GM10266 (cell line): ENCODE measurements around the gene ZNF618.

ENCODE experiments used
- DNase-seq: peaks from one replicate; pipeline ENCODE4 v3.0.0; 2012; ENCODE audit errors: extremely low spot score
- TF ChIP-seq, protein P1 (sequence below): IDR thresholded peaks from 2 replicates; pipeline ENCODE4 v1.5.1; 2012; ENCODE audit warnings: mild to moderate bottlenecking, low read depth; ENCODE audit not compliant: control insufficient read depth, insufficient read depth; ENCODE audit errors: missing control alignments

ZNF618 gene

DNA sequence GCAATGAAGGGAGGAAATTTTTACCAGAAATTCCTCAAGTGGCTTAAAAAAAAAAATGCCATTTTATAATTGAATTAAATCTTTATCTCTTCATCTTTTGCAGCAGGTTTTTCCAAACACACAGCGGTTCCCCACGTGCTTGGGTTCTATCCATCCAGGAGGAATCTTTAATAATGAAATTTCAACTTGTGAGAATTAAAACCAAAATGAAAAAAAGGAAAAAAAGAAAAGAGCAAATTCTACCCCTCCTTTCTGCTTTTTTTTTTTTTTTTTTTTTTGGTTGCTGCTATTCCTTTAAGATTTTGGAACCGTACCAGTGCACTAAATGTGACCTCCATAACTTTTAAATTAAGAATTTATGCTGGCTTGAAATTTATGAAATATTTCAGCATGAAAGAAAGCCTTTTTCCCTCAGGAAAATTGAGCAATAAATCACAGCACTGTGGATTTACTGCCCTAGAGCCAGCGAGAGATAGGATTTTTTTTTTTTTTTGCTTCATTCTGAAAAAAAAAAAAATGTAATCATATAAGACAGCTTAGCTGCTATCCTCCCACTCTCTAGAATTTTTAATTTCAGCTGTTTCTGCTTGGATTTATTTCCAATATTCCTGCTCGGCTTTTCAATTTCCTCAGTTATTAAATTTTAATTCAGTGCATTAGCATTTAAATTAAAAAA lies 88.5 kb downstream of the ZNF618 start:
- DNase-seq: no peak

DNA sequence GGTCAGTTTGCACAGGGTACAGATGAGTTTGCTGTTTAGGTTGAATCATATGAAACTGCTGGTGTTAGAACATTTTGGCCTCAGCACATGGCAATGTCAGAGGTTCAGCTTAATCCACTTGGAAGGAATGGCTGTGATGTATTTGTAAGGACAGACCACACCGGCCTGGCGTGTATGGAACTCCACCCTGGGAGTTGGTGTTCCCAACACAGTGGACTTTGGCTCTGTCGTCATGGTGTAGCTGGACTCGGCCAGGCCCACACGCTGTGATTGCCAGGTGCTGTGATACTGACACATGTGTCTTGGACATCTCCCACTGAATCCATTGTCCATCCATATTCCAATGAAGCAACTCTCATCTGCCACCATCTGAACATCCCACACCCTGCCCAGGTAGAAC lies 90.3 kb downstream of the ZNF618 start:
- DNase-seq: no peak
- TF ChIP-seq, protein P1, sequence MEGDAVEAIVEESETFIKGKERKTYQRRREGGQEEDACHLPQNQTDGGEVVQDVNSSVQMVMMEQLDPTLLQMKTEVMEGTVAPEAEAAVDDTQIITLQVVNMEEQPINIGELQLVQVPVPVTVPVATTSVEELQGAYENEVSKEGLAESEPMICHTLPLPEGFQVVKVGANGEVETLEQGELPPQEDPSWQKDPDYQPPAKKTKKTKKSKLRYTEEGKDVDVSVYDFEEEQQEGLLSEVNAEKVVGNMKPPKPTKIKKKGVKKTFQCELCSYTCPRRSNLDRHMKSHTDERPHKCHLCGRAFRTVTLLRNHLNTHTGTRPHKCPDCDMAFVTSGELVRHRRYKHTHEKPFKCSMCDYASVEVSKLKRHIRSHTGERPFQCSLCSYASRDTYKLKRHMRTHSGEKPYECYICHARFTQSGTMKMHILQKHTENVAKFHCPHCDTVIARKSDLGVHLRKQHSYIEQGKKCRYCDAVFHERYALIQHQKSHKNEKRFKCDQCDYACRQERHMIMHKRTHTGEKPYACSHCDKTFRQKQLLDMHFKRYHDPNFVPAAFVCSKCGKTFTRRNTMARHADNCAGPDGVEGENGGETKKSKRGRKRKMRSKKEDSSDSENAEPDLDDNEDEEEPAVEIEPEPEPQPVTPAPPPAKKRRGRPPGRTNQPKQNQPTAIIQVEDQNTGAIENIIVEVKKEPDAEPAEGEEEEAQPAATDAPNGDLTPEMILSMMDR: no peak

More for the DNA sequence above, 88.5 kb downstream of the ZNF618 start:
- TF ChIP-seq, protein P1: no peak

DNA sequence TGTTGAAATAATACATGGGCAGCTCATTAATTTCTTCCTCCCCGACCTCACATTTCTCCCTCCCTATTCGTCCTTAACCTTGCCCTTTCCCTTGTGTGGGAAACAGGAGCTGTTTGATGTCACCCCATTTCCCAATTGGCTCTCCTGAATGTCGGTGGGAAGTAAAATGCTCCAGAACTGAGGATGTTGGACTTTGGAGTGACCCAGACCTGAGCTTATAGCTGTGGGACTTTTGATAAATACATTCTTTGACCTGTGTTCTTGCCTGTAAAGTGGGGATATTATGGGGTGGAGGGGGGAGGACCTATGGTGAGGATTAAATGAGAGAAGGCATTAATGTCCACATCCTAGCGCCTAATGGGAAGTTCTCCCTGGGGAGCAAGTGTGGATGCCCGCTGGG lies 91.3 kb downstream of the ZNF618 start:
- no peak for DNase-seq
- TF ChIP-seq, protein P1: no peak

DNA sequence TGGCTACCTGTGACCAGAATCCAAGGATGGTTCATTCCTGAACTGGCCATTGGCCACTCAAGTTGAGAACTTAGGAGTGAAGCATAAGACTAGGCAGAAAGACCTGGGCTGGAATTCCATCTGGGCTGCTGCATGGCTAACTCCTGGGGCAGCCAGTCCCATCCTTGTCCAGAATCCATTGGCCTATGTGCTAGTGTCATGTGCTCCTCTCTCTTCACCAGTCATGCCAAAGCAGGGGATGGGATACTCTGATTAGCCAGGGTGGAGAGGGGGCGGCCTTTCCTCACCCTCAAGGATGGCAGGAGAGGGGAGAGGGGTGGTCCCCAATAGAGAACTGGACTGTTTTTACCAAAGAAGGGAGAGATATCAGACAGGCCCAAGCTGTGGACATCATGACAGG lies 93.2 kb downstream of the ZNF618 start:
- no peak for DNase-seq
- TF ChIP-seq, protein P1: no peak

DNA sequence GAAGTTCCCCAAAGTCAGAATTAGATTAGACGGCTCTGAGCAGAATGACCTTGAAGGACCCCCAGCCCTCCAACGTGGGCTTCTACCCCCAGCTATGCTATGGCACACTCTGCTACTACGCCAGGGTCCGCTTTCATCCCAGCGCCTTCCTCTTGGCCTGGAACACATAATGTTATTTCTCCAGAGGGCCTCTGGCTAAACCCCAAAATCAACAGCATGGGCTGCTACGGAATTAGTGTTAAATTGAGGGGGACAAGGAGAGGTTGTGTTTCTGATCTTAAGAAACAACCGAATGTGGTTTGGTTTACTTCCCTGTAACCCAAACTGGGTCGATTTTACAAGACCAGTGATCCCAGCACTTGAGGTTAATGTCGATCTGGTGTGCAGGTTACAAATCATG lies 97.1 kb downstream of the ZNF618 start:
- TF ChIP-seq, protein P1: no peak
- DNase-seq: no peak

DNA sequence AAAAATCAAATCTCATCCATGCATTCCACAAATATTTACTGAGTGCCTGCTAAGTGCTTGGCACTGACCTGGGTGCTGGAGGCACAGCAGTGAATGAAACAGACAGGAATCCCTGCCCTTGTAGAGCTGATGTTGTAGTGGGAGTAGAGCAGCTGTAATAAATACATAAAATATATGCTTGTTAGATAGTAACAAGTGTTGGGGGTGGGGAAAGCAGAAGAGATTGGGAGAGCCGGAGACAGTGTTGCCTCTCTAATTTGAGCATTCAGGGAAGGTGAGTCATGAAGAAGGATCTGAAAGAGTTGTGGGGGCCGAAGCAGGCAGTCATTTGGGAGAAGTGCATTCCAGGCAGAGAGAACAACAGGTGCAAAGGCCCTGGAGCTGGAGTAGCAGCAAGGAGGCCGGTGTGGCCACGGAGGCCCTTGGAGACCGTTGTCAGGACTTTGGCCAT lies 97.9 kb downstream of the ZNF618 start:
- TF ChIP-seq, protein P1: no peak
- no peak for DNase-seq

DNA sequence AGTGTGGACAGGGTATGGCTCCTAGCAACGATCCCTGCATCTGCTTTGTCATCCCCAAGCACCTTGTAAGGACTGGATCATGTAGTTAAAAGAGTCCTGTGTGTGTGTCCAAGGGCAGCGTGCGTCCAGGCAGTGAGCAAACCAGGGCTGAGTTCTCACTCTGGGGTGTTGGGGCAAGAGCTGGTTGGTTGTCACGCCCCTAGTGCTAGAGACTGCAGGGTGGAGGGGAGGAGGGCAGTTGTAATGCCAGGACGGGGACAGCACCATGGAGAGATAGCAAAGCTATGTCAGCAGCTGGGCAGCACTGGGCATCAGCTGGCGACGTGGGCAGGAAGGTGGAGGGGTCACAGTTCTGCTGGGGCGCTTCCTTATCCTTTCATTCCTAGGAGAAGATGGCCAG lies 100.8 kb downstream of the ZNF618 start:
- TF ChIP-seq, protein P1: no peak
- DNase-seq: no peak
